ENCODE measurements around the gene AKT1.

AKT1 gene

GRCh38 chr14:104757681-104758392, 37.7 kb downstream of the AKT1 start:
- TF ChIP-seq CTCF (IDR thresholded peaks at IDR 0.05; ENCODE audit: control insufficient read depth, extremely low read depth, insufficient read depth): no peak
- DNase-seq (ENCODE audit: low read depth): no peak
- H3K4me3 ChIP-seq (ENCODE audit: low read depth, low read length): no peak overlapping the region

- TF ChIP-seq CTCF (IDR thresholded peaks at IDR 0.05; ENCODE audit: control insufficient read depth, extremely low read depth, insufficient read depth): no peak
- H3K4me3 ChIP-seq (ENCODE audit: low read depth, low read length): no peak overlapping the region
- DNase-seq (ENCODE audit: low read depth): no peak
Observed at GRCh38 chr14:104757238-104757585, 38.3 kb downstream of the AKT1 start.

GRCh38 chr14:104756477-104757237, 38.9 kb downstream of the AKT1 start:
- no peak for TF ChIP-seq CTCF (IDR thresholded peaks at IDR 0.05; ENCODE audit: control insufficient read depth, extremely low read depth, insufficient read depth)
- DNase-seq (ENCODE audit: low read depth): no peak
- H3K4me3 ChIP-seq (ENCODE audit: low read depth, low read length): no peak overlapping the region

- H3K4me3 ChIP-seq (ENCODE audit: low read depth, low read length): no peak overlapping the region
Observed at GRCh38 chr14:104755621-104756020, 39.9 kb downstream of the AKT1 start.

GRCh38 chr14:104754213-104754851, 41.2 kb downstream of the AKT1 start:
- H3K4me3 ChIP-seq (ENCODE audit: low read depth, low read length): peak overlapping the region; percentile 97
- no peak for TF ChIP-seq CTCF (IDR thresholded peaks at IDR 0.05; ENCODE audit: control insufficient read depth, extremely low read depth, insufficient read depth)
- DNase-seq (ENCODE audit: low read depth): no peak

More at GRCh38 chr14:104755621-104756020, 39.9 kb downstream of the AKT1 start:
- DNase-seq (ENCODE audit: low read depth): no peak
- no peak for TF ChIP-seq CTCF (IDR thresholded peaks at IDR 0.05; ENCODE audit: control insufficient read depth, extremely low read depth, insufficient read depth)

GRCh38 chr14:104753528-104754212, 41.9 kb downstream of the AKT1 start:
- no peak for DNase-seq (ENCODE audit: low read depth)
- H3K4me3 ChIP-seq (ENCODE audit: low read depth, low read length): peak overlapping the region; percentile 97
- no peak for TF ChIP-seq CTCF (IDR thresholded peaks at IDR 0.05; ENCODE audit: control insufficient read depth, extremely low read depth, insufficient read depth)
